GM23338 (cell line): ENCODE results near the gene RIMS1. TPM values are rescaled to one million over a fixed set of nuclear protein-coding genes. Genes with fewer than 3 reads are reported as not detected.

Experiments used
- ATAC-seq: fragments of 200-7000 bp; cut with Tn5 transposase; 3 replicates; pipeline ENCODE4 v1.9.1; 2020
- DNase-seq: peaks from one replicate; pipeline ENCODE4 v3.0.0-alpha.2; 2015; ENCODE audit warnings: low spot score
- H2AFZ ChIP-seq: fragments of 200-600 bp; sonication (generic); 2 replicates; pipeline ENCODE4 v1.8.0; 2016; ENCODE audit warnings: antibody characterized with exemption, mild to moderate bottlenecking, moderate library complexity
- H3F3A ChIP-seq: fragments of 200-600 bp; sonication (generic); replicated peaks from 2 replicates; pipeline ENCODE4 v1.8.0; 2017; ENCODE audit warnings: antibody characterized with exemption, mixed run types, low read depth
- H3K27ac ChIP-seq: fragments of 200-600 bp; sonication (generic); 2 replicates; pipeline ENCODE4 v1.6.1; 2016; ENCODE audit warnings: low read depth
- H3K27me3 ChIP-seq: fragments of 200-600 bp; sonication (generic); 2 replicates; pipeline ENCODE4 v1.8.0; 2016; ENCODE audit warnings: mild to moderate bottlenecking, mixed run types, moderate library complexity; ENCODE audit not compliant: insufficient read depth
- H3K36me3 ChIP-seq: fragments of 200-600 bp; sonication (generic); 2 replicates; pipeline ENCODE4 v1.8.0; 2016; ENCODE audit warnings: mild to moderate bottlenecking; ENCODE audit not compliant: insufficient read depth
- H3K4me1 ChIP-seq: fragments of 200-600 bp; sonication (generic); 2 replicates; pipeline ENCODE4 v1.8.0; 2016; ENCODE audit warnings: mild to moderate bottlenecking, moderate library complexity; ENCODE audit not compliant: insufficient read depth
- H3K4me2 ChIP-seq: fragments of 200-600 bp; sonication (generic); 2 replicates; pipeline ENCODE4 v1.7.1; 2017; ENCODE audit warnings: mixed run types
- H3K4me3 ChIP-seq: fragments of 200-600 bp; sonication (generic); 2 replicates; pipeline ENCODE4 v1.6.1; 2016; ENCODE audit warnings: mixed run types
- H3K79me2 ChIP-seq: fragments of 200-600 bp; sonication (generic); replicated peaks from 2 replicates; pipeline ENCODE4 v1.8.0; 2017; ENCODE audit warnings: mild to moderate bottlenecking; ENCODE audit not compliant: insufficient read depth
- H3K9me2 ChIP-seq: fragments of 200-600 bp; sonication (generic); 2 replicates; pipeline ENCODE4 v1.8.0; 2017; ENCODE audit not compliant: insufficient read depth
- H4K20me1 ChIP-seq: fragments of 200-600 bp; sonication (generic); replicated peaks from 2 replicates; pipeline ENCODE4 v1.8.0; 2017; ENCODE audit warnings: mild to moderate bottlenecking; ENCODE audit not compliant: insufficient read depth
- H3K27ac Mint-ChIP-seq: 2 replicates; pipeline ENCODE4 v1.8.0; 2020; ENCODE audit warnings: inconsistent platforms, mild to moderate bottlenecking, moderate library complexity, mixed read lengths
- H3K27me3 Mint-ChIP-seq: 3 replicates; pipeline ENCODE4 v1.8.0; 2022; ENCODE audit warnings: low read depth, mild to moderate bottlenecking, moderate library complexity, mixed read lengths, inconsistent platforms; ENCODE audit not compliant: insufficient read depth, poor library complexity
- H3K36me3 Mint-ChIP-seq: 3 replicates; pipeline ENCODE4 v1.8.0; 2021; ENCODE audit warnings: low read depth, mild to moderate bottlenecking, inconsistent platforms, moderate library complexity, mixed read lengths
- H3K4me1 Mint-ChIP-seq: 3 replicates; pipeline ENCODE4 v1.8.0; 2020; ENCODE audit warnings: mild to moderate bottlenecking, inconsistent platforms, mixed read lengths
- H3K4me3 Mint-ChIP-seq: 3 replicates; pipeline ENCODE4 v1.8.0; 2021; ENCODE audit warnings: moderate library complexity, mild to moderate bottlenecking, inconsistent platforms, mixed read lengths
- H3K9me3 Mint-ChIP-seq: 3 replicates; pipeline ENCODE4 v1.8.0; 2020; ENCODE audit warnings: moderate library complexity, mild to moderate bottlenecking, inconsistent platforms, mixed read lengths
- CREB1 ChIP-seq: fragments of 250-450 bp; sonication (Bioruptor Pico); IDR thresholded peaks from 2 replicates; pipeline ENCODE4 v1.5.0; 2020; ENCODE audit warnings: low read depth, mild to moderate bottlenecking, moderate library complexity
- ETS1 ChIP-seq: IDR thresholded peaks from 2 replicates; pipeline ENCODE4 v1.6.1; 2016; ENCODE audit warnings: antibody characterized with exemption
- EZH2 ChIP-seq: fragments of 200-600 bp; sonication (generic); IDR thresholded peaks from one replicate; pipeline ENCODE4 v1.8.0; 2017; ENCODE audit warnings: antibody characterized with exemption, mild to moderate bottlenecking, low read depth; ENCODE audit not compliant: unreplicated experiment
- JUNB ChIP-seq: IDR thresholded peaks from one replicate; pipeline ENCODE4 v1.6.1; 2016; ENCODE audit warnings: antibody characterized with exemption; ENCODE audit not compliant: unreplicated experiment
- NANOG ChIP-seq: IDR thresholded peaks from 2 replicates; pipeline ENCODE4 v1.6.1; 2016; ENCODE audit warnings: antibody characterized with exemption, borderline replicate concordance
- STAT1 ChIP-seq: IDR thresholded peaks from one replicate; pipeline ENCODE4 v1.6.1; 2016; ENCODE audit warnings: antibody characterized with exemption; ENCODE audit not compliant: unreplicated experiment
- ZNF331 ChIP-seq: fragments of 250-450 bp; sonication (Bioruptor Pico); IDR thresholded peaks from 2 replicates; pipeline ENCODE4 v1.5.0; 2020; ENCODE audit warnings: low read depth, mild to moderate bottlenecking, moderate library complexity
- polyA plus RNA-seq: library from polyadenylated mRNA; unstranded; fragments of >200 nt; fragmentation: Nextera tagmentation; extraction: Ambion mirVana; gene quantifications from 2 replicates; pipeline ENCODE4 v1.2.1, GENCODE V29; 2016
- total RNA-seq: library from RNA; depleted of rRNA; stranded (reverse); fragments of >200 nt; shearing (Covaris generic); gene quantifications from 2 replicates; pipeline ENCODE4 v1.2.3, GENCODE V29; 2014
- TF ChIP-seq, protein P1 (sequence below), 2 experiments: fragments of 200-600 bp in 1 of 2; sonication (generic) in 1 of 2; conservative IDR thresholded peaks; 2 replicates each; pipeline versions ENCODE4 v1.5.1 to v1.6.1; 2016 to 2017; ENCODE audit warnings: antibody characterized with exemption in 2 of 2, low read depth in 2 of 2, mild to moderate bottlenecking in 2 of 2, moderate library complexity in 1 of 2
- TF ChIP-seq, protein P2 (sequence below): IDR thresholded peaks from one replicate; pipeline ENCODE4 v1.6.1; 2018; ENCODE audit warnings: antibody characterized with exemption; ENCODE audit not compliant: unreplicated experiment

Gene RIMS1
- total and polyA plus RNA-seq, 2 experiments from 2014 or later, result 0.89 to 4.0 TPM

DNA sequence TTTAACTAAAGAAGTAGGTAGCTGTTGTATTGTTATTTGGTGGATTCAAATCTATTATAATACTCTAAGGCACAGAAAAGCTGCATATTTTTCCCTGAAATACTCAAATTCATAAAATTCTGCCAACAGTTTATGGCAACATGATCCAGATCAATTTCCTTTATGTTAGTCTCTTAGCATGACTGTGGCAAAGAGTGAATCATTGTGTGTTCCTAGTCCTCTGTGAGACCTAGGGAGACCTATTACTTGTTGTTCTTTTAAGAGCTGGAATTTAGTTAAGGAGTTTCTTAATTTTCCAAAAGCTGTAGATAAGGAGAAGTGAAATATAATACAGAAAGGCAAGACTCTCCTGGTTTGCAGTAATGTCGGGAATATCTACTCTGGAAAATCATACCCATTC, 149.6 kb downstream of the RIMS1 start (continued):
- TF ChIP-seq, protein P1, sequence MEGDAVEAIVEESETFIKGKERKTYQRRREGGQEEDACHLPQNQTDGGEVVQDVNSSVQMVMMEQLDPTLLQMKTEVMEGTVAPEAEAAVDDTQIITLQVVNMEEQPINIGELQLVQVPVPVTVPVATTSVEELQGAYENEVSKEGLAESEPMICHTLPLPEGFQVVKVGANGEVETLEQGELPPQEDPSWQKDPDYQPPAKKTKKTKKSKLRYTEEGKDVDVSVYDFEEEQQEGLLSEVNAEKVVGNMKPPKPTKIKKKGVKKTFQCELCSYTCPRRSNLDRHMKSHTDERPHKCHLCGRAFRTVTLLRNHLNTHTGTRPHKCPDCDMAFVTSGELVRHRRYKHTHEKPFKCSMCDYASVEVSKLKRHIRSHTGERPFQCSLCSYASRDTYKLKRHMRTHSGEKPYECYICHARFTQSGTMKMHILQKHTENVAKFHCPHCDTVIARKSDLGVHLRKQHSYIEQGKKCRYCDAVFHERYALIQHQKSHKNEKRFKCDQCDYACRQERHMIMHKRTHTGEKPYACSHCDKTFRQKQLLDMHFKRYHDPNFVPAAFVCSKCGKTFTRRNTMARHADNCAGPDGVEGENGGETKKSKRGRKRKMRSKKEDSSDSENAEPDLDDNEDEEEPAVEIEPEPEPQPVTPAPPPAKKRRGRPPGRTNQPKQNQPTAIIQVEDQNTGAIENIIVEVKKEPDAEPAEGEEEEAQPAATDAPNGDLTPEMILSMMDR (conservative IDR thresholded peaks at IDR 0.05; ENCODE audit: low read depth in 2 of 2), result no peak
- no peak for TF ChIP-seq ETS1
- TF ChIP-seq STAT1, result no peak
- no peak for TF ChIP-seq EZH2
- TF ChIP-seq CREB1 (CRISPR knock-in tag), result no peak
- TF ChIP-seq NANOG, result no peak
- TF ChIP-seq JUNB, result no peak

DNA sequence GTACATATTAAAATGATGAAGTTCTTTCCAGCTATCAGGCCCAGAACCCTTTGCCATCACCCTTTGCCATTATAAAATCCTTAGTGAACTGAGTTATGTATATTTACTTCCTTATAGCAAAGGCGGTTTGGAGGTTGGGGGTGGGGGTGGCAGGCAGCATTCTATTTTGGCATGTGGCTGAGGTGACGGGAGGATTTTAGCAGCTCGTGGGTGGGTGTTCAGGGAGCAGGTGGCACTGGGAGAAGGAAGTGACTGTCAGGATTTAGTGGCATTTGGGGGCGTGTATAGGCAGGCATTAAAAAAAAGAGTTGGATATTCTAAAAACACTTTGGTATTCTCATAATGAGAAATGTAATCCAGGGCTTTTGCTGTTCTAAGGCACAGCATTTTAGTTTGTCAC, 150.7 kb downstream of the RIMS1 start:
- no peaks in the 10 kb centered on the region for H3K79me2 ChIP-seq
- Mint-ChIP-seq H3K27ac (peak overlapping the region; percentile 38; the same call in 1 of the 2 replicates), H3K4me3 (no peak overlapping the region), H3K36me3 (no peaks in the 10 kb centered on the region), H3K4me1 (peaks cover 19% of the 10 kb centered on the region; the same call in 2 of the 3 replicates), H3K27me3 (no peaks in the 10 kb centered on the region), H3K9me3 (no peaks in the 10 kb centered on the region)
- no peak overlapping the region for H3K4me2 ChIP-seq
- H3F3A ChIP-seq, result no peaks in the 10 kb centered on the region
- peaks cover 7% of the 10 kb centered on the region; the same call in 1 of the 2 replicates for H3K4me1 ChIP-seq
- no peaks in the 10 kb centered on the region for H3K9me2 ChIP-seq
- H3K36me3 ChIP-seq, result no peaks in the 10 kb centered on the region
- TF ChIP-seq ZNF331 (no peak), ETS1 (no peak), NANOG (no peak), STAT1 (no peak), CREB1 (CRISPR knock-in tag) (no peak)
- TF ChIP-seq, protein P2, sequence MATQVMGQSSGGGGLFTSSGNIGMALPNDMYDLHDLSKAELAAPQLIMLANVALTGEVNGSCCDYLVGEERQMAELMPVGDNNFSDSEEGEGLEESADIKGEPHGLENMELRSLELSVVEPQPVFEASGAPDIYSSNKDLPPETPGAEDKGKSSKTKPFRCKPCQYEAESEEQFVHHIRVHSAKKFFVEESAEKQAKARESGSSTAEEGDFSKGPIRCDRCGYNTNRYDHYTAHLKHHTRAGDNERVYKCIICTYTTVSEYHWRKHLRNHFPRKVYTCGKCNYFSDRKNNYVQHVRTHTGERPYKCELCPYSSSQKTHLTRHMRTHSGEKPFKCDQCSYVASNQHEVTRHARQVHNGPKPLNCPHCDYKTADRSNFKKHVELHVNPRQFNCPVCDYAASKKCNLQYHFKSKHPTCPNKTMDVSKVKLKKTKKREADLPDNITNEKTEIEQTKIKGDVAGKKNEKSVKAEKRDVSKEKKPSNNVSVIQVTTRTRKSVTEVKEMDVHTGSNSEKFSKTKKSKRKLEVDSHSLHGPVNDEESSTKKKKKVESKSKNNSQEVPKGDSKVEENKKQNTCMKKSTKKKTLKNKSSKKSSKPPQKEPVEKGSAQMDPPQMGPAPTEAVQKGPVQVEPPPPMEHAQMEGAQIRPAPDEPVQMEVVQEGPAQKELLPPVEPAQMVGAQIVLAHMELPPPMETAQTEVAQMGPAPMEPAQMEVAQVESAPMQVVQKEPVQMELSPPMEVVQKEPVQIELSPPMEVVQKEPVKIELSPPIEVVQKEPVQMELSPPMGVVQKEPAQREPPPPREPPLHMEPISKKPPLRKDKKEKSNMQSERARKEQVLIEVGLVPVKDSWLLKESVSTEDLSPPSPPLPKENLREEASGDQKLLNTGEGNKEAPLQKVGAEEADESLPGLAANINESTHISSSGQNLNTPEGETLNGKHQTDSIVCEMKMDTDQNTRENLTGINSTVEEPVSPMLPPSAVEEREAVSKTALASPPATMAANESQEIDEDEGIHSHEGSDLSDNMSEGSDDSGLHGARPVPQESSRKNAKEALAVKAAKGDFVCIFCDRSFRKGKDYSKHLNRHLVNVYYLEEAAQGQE, result no peak
- no peaks in the 10 kb centered on the region for H4K20me1 ChIP-seq
- H2AFZ ChIP-seq, result no peak overlapping the region
- H3K27me3 ChIP-seq, result no peaks in the 10 kb centered on the region
- no peak overlapping the region for H3K27ac ChIP-seq
- DNase-seq (no peak), ATAC-seq (no peak)
- no peak overlapping the region for H3K4me3 ChIP-seq
